Ureter (tissue), 1 donor: Measurements from ENCODE around the gene ANKRD49. TPM values are rescaled to one million over a fixed set of nuclear protein-coding genes. Genes with fewer than 3 reads are reported as not detected.

Source experiments
- DNase-seq: peaks from one replicate; pipeline ENCODE4 v3.0.0-alpha.2; 2020; ENCODE audit warnings: low spot score
- total RNA-seq: library from RNA; stranded (reverse); gene quantifications from one replicate; pipeline ENCODE4 v1.2.4, GENCODE V29; 2023
- donor health status: DM: yes; HTN: yes; CAD: no.

Gene ANKRD49
- total RNA-seq, 1 donor from 2014 or later = 13.9 TPM

DNA sequence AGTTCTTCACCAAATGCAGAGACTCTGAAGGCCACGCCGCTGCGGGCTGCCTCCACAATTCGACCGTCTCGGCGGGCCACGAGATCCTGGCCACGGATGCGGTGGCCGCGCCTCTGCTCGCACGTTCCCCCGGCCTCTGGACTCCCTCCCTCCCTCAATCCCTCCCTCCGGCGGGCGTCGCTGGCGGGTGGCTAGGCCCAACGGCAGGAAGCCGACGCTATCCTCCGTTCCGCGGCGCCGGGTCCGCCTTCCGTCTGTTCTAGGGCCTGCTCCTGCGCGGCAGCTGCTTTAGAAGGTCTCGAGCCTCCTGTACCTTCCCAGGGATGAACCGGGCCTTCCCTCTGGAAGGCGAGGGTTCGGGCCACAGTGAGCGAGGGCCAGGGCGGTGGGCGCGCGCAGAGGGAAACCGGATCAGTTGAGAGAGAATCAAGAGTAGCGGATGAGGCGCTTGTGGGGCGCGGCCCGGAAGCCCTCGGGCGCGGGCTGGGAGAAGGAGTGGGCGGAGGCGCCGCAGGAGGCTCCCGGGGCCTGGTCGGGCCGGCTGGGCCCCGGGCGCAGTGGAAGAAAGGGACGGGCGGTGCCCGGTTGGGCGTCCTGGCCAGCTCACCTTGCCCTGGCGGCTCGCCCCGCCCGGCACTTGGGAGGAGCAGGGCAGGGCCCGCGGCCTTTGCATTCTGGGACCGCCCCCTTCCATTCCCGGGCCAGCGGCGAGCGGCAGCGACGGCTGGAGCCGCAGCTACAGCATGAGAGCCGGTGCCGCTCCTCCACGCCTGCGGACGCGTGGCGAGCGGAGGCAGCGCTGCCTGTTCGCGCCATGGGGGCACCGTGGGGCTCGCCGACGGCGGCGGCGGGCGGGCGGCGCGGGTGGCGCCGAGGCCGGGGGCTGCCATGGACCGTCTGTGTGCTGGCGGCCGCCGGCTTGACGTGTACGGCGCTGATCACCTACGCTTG, 50.2 kb downstream of the ANKRD49 start, which contains the start of gene FUT4:
TSS of gene FUT4 (plus strand) at position 227 of the 951 bp plus-strand sequence. CDS start at position 440, 213 bp downstream.
- DNase-seq = peak; percentile 88

DNA sequence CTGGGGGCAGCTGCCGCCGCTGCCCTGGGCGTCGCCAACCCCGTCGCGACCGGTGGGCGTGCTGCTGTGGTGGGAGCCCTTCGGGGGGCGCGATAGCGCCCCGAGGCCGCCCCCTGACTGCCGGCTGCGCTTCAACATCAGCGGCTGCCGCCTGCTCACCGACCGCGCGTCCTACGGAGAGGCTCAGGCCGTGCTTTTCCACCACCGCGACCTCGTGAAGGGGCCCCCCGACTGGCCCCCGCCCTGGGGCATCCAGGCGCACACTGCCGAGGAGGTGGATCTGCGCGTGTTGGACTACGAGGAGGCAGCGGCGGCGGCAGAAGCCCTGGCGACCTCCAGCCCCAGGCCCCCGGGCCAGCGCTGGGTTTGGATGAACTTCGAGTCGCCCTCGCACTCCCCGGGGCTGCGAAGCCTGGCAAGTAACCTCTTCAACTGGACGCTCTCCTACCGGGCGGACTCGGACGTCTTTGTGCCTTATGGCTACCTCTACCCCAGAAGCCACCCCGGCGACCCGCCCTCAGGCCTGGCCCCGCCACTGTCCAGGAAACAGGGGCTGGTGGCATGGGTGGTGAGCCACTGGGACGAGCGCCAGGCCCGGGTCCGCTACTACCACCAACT, 51.0 kb downstream of the ANKRD49 start:
- peak; percentile 53 for DNase-seq

DNA sequence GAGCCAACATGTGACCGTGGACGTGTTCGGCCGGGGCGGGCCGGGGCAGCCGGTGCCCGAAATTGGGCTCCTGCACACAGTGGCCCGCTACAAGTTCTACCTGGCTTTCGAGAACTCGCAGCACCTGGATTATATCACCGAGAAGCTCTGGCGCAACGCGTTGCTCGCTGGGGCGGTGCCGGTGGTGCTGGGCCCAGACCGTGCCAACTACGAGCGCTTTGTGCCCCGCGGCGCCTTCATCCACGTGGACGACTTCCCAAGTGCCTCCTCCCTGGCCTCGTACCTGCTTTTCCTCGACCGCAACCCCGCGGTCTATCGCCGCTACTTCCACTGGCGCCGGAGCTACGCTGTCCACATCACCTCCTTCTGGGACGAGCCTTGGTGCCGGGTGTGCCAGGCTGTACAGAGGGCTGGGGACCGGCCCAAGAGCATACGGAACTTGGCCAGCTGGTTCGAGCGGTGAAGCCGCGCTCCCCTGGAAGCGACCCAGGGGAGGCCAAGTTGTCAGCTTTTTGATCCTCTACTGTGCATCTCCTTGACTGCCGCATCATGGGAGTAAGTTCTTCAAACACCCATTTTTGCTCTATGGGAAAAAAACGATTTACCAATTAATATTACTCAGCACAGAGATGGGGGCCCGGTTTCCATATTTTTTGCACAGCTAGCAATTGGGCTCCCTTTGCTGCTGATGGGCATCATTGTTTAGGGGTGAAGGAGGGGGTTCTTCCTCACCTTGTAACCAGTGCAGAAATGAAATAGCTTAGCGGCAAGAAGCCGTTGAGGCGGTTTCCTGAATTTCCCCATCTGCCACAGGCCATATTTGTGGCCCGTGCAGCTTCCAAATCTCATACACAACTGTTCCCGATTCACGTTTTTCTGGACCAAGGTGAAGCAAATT, 51.7 kb downstream of the ANKRD49 start:
- no peak for DNase-seq

DNA sequence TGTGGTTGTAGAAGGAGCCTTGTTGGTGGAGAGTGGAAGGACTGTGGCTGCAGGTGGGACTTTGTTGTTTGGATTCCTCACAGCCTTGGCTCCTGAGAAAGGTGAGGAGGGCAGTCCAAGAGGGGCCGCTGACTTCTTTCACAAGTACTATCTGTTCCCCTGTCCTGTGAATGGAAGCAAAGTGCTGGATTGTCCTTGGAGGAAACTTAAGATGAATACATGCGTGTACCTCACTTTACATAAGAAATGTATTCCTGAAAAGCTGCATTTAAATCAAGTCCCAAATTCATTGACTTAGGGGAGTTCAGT, 52.3 kb downstream of the ANKRD49 start:
- no peak for DNase-seq

DNA sequence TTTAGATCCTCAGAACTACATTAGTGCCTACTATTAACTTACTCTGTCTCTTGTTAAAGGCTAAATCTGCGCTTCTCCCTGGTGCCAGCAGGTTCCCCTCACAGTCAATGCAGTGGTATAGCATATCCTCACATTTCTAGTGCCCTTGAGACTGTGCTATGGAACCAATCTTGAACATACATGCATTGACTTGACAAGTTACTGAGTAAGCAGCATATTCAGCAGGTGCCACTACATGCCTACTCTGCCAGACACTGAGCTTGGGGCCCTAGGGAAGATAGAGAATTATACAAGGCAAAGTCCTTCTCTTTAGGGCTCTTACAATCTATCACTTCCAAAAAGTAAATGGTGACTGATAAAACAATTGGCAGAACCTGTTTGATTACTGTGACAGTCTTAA, 53.1 kb downstream of the ANKRD49 start:
- DNase-seq = no peak

DNA sequence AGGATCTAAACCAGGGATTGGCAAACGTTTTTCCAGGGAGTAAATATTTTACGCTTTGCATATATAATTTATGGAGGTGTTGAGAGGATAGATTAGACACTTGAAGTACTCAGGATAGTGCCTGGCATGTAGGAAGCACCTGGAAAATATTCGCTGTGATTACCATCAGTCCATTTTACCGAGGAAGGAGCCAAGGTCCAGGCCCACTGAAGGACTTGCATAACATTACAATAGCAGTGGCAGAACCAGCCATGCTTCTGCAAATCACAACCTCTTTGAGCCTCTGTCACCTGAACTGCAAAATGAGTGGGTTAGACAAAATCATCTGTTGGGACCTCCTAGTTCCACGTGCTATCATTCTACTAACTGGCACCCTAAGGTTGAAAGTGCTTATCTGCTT, 55.4 kb downstream of the ANKRD49 start:
- DNase-seq = no peak

Other genes with a start within 250 kb of the ANKRD49 start
- gene IZUMO1R, start 189.4 kb upstream of the ANKRD49 start, total RNA-seq = not detected
- not detected for gene GPR83, start 92.6 kb upstream of the ANKRD49 start, total RNA-seq
- gene MRE11, start 140 bp upstream of the ANKRD49 start, total RNA-seq = 26.1 TPM
- not detected for gene C11orf97, start 18.5 kb downstream of the ANKRD49 start, total RNA-seq
- gene FUT4, start 49.9 kb downstream of the ANKRD49 start, total RNA-seq = 6.6 TPM
- gene PIWIL4, start 73.4 kb downstream of the ANKRD49 start, total RNA-seq = 3.7 TPM